ENCODE measurements around the gene PEAK1.

Gene PEAK1

GRCh38 chr15:77419836-77420609 lies at the start of gene PEAK1:
Gene PEAK1, minus strand, starts transcription at chr15:77420104. Its CDS starts 238,178 bp downstream, at chr15:77181926.
- DNase-seq (ENCODE audit: extremely low read depth in 1 of 2, low read depth in 1 of 2): peak; percentile 99 to 100

GRCh38 chr15:77468896-77469295 lies 49.0 kb upstream of the PEAK1 start:
- DNase-seq (ENCODE audit: extremely low read depth in 1 of 2, low read depth in 1 of 2): no peak

GRCh38 chr15:77466521-77466920 lies 46.6 kb upstream of the PEAK1 start:
- no peak for DNase-seq (ENCODE audit: extremely low read depth in 1 of 2, low read depth in 1 of 2)

- DNase-seq (ENCODE audit: extremely low read depth in 1 of 2, low read depth in 1 of 2): no peak
Measured at GRCh38 chr15:77464129-77464865, 44.4 kb upstream of the PEAK1 start.

GRCh38 chr15:77461486-77461885 lies 41.6 kb upstream of the PEAK1 start:
- no peak for DNase-seq (ENCODE audit: extremely low read depth in 1 of 2, low read depth in 1 of 2)

- DNase-seq (ENCODE audit: extremely low read depth in 1 of 2, low read depth in 1 of 2): no peak
Measured at GRCh38 chr15:77459031-77459430, 39.1 kb upstream of the PEAK1 start.

- no peak for DNase-seq (ENCODE audit: extremely low read depth in 1 of 2, low read depth in 1 of 2)
Measured at GRCh38 chr15:77457905-77458265, 38.0 kb upstream of the PEAK1 start.

GRCh38 chr15:77457191-77457904 lies 37.4 kb upstream of the PEAK1 start:
- DNase-seq (ENCODE audit: extremely low read depth in 1 of 2, low read depth in 1 of 2): no peak

GRCh38 chr15:77456746-77457145 lies 36.8 kb upstream of the PEAK1 start:
- DNase-seq (ENCODE audit: extremely low read depth in 1 of 2, low read depth in 1 of 2): no peak

GRCh38 chr15:77455696-77456321 lies 35.9 kb upstream of the PEAK1 start:
- DNase-seq (ENCODE audit: extremely low read depth in 1 of 2, low read depth in 1 of 2): no peak

- DNase-seq (ENCODE audit: extremely low read depth in 1 of 2, low read depth in 1 of 2): no peak
Measured at GRCh38 chr15:77454951-77455350, 35.0 kb upstream of the PEAK1 start.

GRCh38 chr15:77454265-77454664 lies 34.4 kb upstream of the PEAK1 start:
- no peak for DNase-seq (ENCODE audit: extremely low read depth in 1 of 2, low read depth in 1 of 2)

- no peak for DNase-seq (ENCODE audit: extremely low read depth in 1 of 2, low read depth in 1 of 2)
Measured at GRCh38 chr15:77446840-77447390, 27.0 kb upstream of the PEAK1 start.

GRCh38 chr15:77440378-77440999 lies 20.6 kb upstream of the PEAK1 start:
- no peak for DNase-seq (ENCODE audit: extremely low read depth in 1 of 2, low read depth in 1 of 2)

GRCh38 chr15:77437264-77437663 lies 17.4 kb upstream of the PEAK1 start:
- no peak for DNase-seq (ENCODE audit: extremely low read depth in 1 of 2, low read depth in 1 of 2)

- DNase-seq (ENCODE audit: extremely low read depth in 1 of 2, low read depth in 1 of 2): no peak
Measured at GRCh38 chr15:77436822-77437221, 16.9 kb upstream of the PEAK1 start.

- no peak for DNase-seq (ENCODE audit: extremely low read depth in 1 of 2, low read depth in 1 of 2)
Measured at GRCh38 chr15:77430652-77431051, 10.7 kb upstream of the PEAK1 start.

- DNase-seq (ENCODE audit: extremely low read depth in 1 of 2, low read depth in 1 of 2): no peak
Measured at GRCh38 chr15:77430213-77430612, 10.3 kb upstream of the PEAK1 start.

- no peak for DNase-seq (ENCODE audit: extremely low read depth in 1 of 2, low read depth in 1 of 2)
Measured at GRCh38 chr15:77426871-77427270, 7.0 kb upstream of the PEAK1 start.

- no peak for DNase-seq (ENCODE audit: extremely low read depth in 1 of 2, low read depth in 1 of 2)
Measured at GRCh38 chr15:77426377-77426776, 6.5 kb upstream of the PEAK1 start.

Data from stimulated activated CD8-positive, alpha-beta memory T cell treated with anti-CD3 and anti-CD28 coated beads, Interleukin-7, amount 100 ng/mL, for 48 hours (primary cell).